Activated CD8-positive, alpha-beta memory T cell treated with anti-CD3 and anti-CD28 coated beads for 24 hours (primary cell): ENCODE data around the gene POLR3G.
A peak's percentile ranks its signal among the peaks of the same experiment; 100 is the strongest.

Experiments used
- DNase-seq: peaks from one replicate; pipeline ENCODE4 v3.0.0-alpha.2; 2020

POLR3G gene

DNA sequence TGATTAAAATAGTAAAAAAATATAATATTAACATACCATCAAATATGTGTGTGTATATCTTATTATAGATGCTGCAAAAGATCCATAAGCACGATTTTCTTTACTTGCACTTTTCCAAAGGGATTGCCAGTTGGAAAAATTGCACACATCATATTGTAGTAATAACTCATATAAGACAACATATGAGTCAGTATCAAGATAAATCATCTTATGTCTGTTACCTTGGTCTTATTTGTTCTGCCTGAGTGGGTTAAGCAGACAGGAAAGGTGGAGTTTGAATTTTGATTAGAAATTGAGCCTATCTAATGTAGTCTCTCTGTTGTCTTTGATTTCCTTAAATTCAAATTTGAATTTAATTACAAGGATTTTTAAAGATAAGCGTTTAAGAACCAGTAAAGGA lies 30.1 kb downstream of the POLR3G start:
- DNase-seq, result no peak

GRCh38 chr5:90506221-90506620 lies 31.6 kb downstream of the POLR3G start:
- DNase-seq, result no peak

DNA sequence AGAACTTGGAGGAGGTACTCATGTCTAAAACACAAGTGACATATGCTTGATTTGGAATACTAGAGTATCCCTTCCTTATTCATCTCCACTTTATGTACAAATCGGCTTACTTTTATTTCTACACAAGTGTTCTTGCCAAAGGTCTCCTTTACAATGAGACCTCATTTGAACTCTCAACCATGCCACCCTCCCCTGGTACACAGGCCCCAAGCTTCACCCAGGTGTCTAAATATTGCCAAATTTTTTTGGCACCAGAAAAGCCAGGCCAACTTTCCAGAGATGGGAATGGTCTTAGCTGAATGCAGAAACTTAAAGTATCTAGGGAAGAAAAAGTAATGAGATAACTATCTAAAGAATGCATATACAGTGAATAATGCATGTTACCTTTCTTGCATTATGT lies 35.8 kb downstream of the POLR3G start:
- DNase-seq, result no peak

DNA sequence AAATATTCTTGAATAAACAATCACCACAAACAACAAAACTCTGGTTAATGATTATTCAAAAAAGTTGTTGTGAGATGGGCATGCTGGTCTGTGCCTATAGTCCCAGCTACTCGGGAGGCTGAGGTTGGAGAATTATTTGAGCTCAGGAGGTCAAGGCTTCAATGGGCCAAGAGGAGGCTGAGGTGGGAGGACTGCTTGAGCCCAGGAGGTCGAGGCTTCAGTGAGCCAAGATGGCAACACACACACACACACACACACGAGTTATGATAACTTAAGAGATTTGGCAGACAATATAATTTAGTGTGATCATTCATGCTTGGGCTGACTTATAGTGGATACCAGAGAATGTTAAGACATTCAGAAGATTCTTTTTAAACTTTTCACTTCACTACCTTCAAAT lies 39.9 kb downstream of the POLR3G start:
- DNase-seq, result no peak

- no peak for DNase-seq
These were observed 44.0 kb downstream of the POLR3G start for GRCh38 chr5:90518661-90519060.

GRCh38 chr5:90519081-90519480 lies 44.4 kb downstream of the POLR3G start:
- no peak for DNase-seq

DNA sequence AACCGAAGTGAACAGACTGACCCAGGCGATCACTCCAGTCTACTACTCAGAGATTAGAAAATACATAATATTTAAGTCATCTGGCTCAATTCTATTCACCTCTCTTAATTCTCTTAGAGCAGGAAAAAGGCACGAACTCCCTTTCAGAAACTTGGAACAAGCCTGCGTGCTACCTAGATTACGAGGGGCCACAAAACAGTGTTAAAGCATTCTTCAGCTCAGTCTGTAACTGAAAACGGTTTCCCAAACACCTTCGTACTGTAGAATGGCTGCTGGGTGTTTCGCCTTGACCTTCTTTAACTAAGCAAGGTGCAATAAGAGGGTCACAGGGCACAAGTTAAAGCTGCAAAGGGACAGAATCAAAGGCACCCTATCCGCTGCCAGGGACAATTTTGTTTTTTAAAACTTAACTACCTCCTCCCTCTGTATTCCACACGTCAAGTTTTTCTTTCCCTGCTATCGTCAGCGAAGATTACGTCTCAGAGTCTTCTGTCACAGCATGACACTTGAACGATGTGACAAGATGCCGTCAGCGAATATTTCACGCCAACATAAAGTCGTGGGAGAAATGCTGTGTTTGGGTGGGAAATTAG lies 54.0 kb downstream of the POLR3G start:
- DNase-seq, result peak; percentile 59

GRCh38 chr5:90529194-90529938 lies 54.7 kb downstream of the POLR3G start, which contains the start of gene LYSMD3:
TSS of gene LYSMD3 (minus strand) at chr5:90529584. CDS start at chr5:90525289, 4,295 bp downstream.
- DNase-seq, result peak; percentile 97

- DNase-seq, result no peak
These were observed 55.4 kb downstream of the POLR3G start for GRCh38 chr5:90529939-90530677.

GRCh38 chr5:90530736-90531487 lies 56.2 kb downstream of the POLR3G start:
- no peak for DNase-seq

- DNase-seq, result no peak
These were observed 59.1 kb downstream of the POLR3G start for GRCh38 chr5:90533794-90534193.

DNA sequence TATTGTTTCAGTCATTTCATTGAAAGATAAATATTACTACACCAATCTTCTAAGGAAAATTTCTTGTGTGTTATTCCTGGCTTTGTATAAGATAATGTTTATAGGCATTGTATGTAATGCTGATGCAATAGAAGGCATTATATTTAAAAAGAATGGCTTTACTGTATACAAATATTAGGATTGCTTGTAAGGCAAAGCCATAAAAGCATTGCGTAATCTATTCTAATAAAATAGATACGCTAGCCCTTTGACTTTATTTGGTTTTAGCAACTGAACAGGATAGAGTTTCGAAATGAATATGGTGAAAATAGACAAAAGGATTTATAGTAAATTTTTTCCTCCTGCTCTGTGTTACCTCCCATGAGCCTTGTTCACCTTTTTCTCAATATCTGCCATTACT lies 60.3 kb downstream of the POLR3G start:
- no peak for DNase-seq

- DNase-seq, result no peak
These were observed 68.3 kb downstream of the POLR3G start for GRCh38 chr5:90542827-90543519.

DNA sequence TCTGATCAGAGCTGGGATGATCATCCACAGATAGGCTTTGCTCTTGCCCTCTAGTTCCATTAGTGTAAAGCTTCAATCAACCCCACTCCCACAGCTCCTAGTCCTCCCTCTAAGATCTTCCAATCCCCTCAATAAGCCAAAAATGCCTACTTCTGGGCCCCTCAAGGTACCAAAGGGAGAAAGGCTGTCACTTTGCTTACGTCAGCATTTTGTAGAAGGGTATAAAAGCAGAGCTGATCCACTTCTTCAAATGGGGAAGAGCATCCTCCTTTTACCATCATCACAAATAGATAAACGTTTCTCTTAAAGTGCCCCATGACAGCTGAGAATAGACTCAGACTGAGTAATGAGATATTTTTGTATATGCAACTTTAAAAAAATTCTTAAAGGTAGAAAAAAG lies 70.8 kb downstream of the POLR3G start:
- no peak for DNase-seq

DNA sequence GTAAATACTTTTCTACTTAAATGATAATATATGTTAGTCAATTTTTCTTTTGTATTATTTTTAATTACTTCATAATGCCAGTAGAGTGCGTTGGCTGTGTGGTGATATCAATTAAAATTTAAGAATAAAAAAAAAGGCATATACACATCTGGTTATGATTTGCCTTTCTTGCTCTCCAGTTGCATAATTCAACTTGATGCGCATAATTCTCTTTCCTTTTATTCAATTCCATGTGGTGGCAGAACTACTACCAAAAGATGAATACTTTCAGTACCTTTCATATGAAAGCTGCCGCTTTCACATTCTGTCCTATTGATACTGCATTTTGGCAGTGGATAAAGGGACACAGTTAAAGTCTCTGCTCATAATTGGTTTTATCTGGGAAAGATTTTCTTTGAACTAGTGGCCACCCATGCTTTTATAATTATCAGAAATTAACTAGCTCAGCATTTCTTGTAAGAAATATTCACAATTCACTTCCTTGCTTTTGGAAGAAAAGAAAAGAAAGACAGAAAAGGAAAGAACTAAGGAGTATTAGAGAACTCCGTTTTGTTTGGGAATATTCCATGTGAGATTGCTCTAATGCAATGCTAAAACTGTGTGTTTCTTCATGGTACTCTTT lies 71.7 kb downstream of the POLR3G start:
- DNase-seq, result no peak

DNA sequence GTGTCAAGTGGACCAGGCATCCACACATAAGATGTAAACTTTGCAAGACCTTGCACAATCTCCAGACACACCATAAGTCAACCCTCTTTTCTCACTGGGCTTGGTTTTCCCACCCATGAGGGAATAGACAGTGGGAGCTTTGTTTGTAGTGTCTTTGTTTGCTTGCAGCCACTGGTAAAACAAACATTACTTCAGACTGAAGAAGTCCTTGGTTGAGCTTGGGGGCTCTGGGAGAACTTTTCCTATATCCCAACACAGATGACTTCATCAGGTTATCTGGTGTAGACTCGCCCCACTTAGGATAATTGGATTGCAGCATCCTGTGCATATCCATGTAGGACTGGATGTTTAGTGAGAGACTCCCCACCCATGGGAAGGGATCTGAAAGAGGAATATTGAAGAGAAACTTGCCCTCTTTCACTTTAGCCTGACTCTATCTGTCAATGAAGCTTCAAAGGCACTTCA lies 72.4 kb downstream of the POLR3G start:
- no peak for DNase-seq

- DNase-seq, result no peak
These were observed 73.5 kb downstream of the POLR3G start for GRCh38 chr5:90548069-90548593.

- DNase-seq, result no peak
These were observed 74.6 kb downstream of the POLR3G start for GRCh38 chr5:90549223-90549622.

DNA sequence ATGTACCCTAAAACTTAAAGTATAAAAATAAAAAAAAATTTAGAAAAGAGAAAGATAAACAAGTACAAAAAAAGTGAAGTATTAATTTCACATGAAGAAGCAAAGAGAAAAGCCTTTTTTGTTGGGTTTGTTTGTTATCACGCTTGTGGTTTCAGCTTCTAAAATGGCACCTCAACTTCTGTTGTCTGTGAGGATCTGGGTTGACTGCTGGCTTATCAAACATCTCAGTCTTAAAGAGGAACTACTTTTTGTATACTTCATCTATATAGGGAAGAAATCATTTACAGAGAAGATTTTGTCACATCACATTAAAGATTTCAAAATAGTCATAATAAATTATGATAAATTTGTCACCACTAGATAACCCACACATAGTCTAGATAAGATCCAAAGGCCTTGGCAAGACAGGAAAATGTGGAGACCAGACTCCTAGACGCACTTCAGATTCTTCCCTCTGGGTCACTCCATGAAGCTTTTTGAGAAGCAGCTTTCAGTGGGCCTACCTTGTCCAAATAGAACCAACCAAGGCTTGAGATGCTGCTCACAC lies 75.1 kb downstream of the POLR3G start:
- DNase-seq, result no peak

- DNase-seq, result no peak
These were observed 76.3 kb downstream of the POLR3G start for GRCh38 chr5:90550963-90551362.

GRCh38 chr5:90551376-90551775 lies 76.7 kb downstream of the POLR3G start:
- no peak for DNase-seq
